ENCODE results near the gene NME3. TPM values are rescaled to one million over a fixed set of nuclear protein-coding genes. Genes with fewer than 3 reads are reported as not detected.

NME3 gene
- total RNA-seq, 1 experiment from 2014 or later, result 103 TPM

DNA sequence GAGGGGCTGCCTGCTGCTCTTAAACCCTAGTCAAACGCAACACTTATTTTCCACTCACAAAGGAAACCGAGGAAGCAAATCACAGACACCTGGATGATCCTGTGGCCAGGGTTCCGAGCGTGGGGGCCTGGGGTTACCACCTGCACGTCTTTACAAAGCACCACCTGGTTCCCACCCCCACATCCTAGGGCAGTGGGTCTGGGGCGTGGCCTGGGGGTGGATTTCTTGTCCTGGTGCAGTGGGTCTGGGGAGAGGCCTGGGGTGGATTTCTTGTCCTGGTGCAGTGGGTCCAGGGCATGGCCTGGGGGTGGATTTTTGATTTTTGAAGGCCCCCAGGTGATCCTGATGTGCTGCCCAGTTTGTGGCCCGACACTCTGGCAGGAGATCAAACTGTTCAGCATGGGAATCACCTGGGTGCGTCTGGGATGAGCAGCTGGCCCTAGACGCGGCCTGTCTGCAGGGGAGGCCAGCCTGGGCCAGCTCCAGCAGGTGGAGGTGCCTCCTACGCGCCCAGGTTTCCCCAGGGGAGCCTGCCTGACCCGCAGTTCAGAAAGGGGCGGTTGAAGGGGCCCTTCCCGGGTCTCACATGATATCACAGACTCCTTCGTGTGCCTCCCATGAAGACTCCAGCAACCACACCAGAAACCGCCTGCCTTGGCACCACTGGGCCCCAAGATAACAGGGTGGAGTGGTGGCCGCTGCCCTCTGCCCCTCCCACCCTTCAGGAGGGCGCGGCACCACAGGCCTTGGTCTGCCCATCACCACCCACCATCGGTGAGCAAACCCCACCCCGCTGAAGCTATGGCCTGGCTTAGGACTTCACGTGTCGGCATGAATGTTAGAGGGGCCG lies 49.0 kb upstream of the NME3 start:
- ATAC-seq, result no peak
- no TSS peak for BruUV-seq (replicated peaks)
- H3K4me2 ChIP-seq (ENCODE audit: low read length), result no peak overlapping the region
- H3K9me3 ChIP-seq (ENCODE audit: control insufficient read depth in 1 of 2, insufficient read depth in 1 of 2, low read depth in 1 of 2, low read length in 2 of 2), result no peaks in the 10 kb centered on the region
- DNase-seq (ENCODE audit: low read depth, low spot score), result no peak
- ChIA-PET POLR2A (no interaction called here), CTCF (no interaction called here), RAD21 (ENCODE audit: low non-redundant PET in 1 of 2, low total read pairs in 2 of 2, uncharacterized antibody in 2 of 2, unreplicated experiment in 2 of 2) (no interaction called here)
- H4K20me1 ChIP-seq (ENCODE audit: insufficient read depth), result no peaks in the 10 kb centered on the region
- intact Hi-C loops (cut with micrococcal nuclease), result no loop called here
- no peaks in the 10 kb centered on the region for H3K27me3 ChIP-seq (ENCODE audit: insufficient read depth, low read length)
- no peaks in the 10 kb centered on the region for H3K79me2 ChIP-seq (ENCODE audit: insufficient read depth, low read length)
- no peak for TF ChIP-seq POLR2AphosphoS5 (IDR thresholded peaks at IDR 0.05; ENCODE audit: low read depth, low read length)
- TF ChIP-seq YY1 (IDR thresholded peaks at IDR 0.05; ENCODE audit: extremely low read depth, insufficient replicate concordance, low read depth, low read length), result no peak
- TF ChIP-seq SRF (IDR thresholded peaks at IDR 0.05; ENCODE audit: low read depth), result no peak
- no peak for TF ChIP-seq JUND (IDR thresholded peaks at IDR 0.05)
- TF ChIP-seq, protein P1, sequence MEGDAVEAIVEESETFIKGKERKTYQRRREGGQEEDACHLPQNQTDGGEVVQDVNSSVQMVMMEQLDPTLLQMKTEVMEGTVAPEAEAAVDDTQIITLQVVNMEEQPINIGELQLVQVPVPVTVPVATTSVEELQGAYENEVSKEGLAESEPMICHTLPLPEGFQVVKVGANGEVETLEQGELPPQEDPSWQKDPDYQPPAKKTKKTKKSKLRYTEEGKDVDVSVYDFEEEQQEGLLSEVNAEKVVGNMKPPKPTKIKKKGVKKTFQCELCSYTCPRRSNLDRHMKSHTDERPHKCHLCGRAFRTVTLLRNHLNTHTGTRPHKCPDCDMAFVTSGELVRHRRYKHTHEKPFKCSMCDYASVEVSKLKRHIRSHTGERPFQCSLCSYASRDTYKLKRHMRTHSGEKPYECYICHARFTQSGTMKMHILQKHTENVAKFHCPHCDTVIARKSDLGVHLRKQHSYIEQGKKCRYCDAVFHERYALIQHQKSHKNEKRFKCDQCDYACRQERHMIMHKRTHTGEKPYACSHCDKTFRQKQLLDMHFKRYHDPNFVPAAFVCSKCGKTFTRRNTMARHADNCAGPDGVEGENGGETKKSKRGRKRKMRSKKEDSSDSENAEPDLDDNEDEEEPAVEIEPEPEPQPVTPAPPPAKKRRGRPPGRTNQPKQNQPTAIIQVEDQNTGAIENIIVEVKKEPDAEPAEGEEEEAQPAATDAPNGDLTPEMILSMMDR (IDR thresholded peaks at IDR 0.05 in 2 of 3, conservative IDR thresholded peaks at IDR 0.05 in 1 of 3; ENCODE audit: borderline replicate concordance in 1 of 3, insufficient read depth in 1 of 3, low read depth in 2 of 3, low read length in 2 of 3), result no peak
- TF ChIP-seq, protein P2, sequence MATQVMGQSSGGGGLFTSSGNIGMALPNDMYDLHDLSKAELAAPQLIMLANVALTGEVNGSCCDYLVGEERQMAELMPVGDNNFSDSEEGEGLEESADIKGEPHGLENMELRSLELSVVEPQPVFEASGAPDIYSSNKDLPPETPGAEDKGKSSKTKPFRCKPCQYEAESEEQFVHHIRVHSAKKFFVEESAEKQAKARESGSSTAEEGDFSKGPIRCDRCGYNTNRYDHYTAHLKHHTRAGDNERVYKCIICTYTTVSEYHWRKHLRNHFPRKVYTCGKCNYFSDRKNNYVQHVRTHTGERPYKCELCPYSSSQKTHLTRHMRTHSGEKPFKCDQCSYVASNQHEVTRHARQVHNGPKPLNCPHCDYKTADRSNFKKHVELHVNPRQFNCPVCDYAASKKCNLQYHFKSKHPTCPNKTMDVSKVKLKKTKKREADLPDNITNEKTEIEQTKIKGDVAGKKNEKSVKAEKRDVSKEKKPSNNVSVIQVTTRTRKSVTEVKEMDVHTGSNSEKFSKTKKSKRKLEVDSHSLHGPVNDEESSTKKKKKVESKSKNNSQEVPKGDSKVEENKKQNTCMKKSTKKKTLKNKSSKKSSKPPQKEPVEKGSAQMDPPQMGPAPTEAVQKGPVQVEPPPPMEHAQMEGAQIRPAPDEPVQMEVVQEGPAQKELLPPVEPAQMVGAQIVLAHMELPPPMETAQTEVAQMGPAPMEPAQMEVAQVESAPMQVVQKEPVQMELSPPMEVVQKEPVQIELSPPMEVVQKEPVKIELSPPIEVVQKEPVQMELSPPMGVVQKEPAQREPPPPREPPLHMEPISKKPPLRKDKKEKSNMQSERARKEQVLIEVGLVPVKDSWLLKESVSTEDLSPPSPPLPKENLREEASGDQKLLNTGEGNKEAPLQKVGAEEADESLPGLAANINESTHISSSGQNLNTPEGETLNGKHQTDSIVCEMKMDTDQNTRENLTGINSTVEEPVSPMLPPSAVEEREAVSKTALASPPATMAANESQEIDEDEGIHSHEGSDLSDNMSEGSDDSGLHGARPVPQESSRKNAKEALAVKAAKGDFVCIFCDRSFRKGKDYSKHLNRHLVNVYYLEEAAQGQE (IDR thresholded peaks at IDR 0.05; ENCODE audit: low read depth), result no peak
- TF ChIP-seq FOSL1 (IDR thresholded peaks at IDR 0.05; ENCODE audit: low read depth), result no peak
- H3K36me3 ChIP-seq (ENCODE audit: control insufficient read depth in 1 of 2, insufficient read depth in 2 of 2, low read length in 2 of 2), result 0 out of 4 replicates have a peak, but pooled peaks cover 2 to 5% of the 10 kb centered on the region in 2 experiments
- H3K4me3 ChIP-seq (replicated peaks in 1 of 2; ENCODE audit: low read depth in 1 of 2, low read length in 2 of 2), result no peak overlapping the region
- H3K9me2 ChIP-seq (ENCODE audit: insufficient read depth), result no peaks in the 10 kb centered on the region
- H3K27ac ChIP-seq (ENCODE audit: low read depth, low read length), result no peak overlapping the region
- H3K4me1 ChIP-seq (ENCODE audit: control insufficient read depth in 1 of 2, insufficient read depth in 2 of 2, low read length in 2 of 2), result peaks cover 1 to 2% of the 10 kb centered on the region in 2 experiments; a peak in 3 of 4 replicates
- H3K9ac ChIP-seq (ENCODE audit: low read length), result no peak overlapping the region
- no peak overlapping the region for H2AFZ ChIP-seq (ENCODE audit: low read depth, low read length, poor library complexity, severe bottlenecking)
